ENCODE data around the gene ZNF239. TPM values are rescaled to one million over a fixed set of nuclear protein-coding genes. Genes with fewer than 3 reads are reported as not detected.
"Not testable (repeated sequence)": the region's sequence is repeated elsewhere in the genome, so short reads cannot be mapped to it uniquely, and the experiment has no call there.

The ZNF239 gene
- total RNA-seq, 8 experiments from 2014 or later = 3.3 to 13.2 (median 6.3) TPM

GRCh38 chr10:43570971-43571370 lies 3.4 kb downstream of the ZNF239 start:
- 17 to 100% (median 86%) methylated on average over 1 of the region's 1 CpG; no CpG with 5 or more reads in 5 of the 10 experiments for WGBS, 10 experiments
- no peak for ATAC-seq (replicated peaks in 6 of 8)
- in situ Hi-C loops (cut with MboI; ENCODE audit: low pct_unique_long_range_greater_than_20kb in 2 of 9, low sequenced_read_pairs in 9 of 9, unreplicated experiment in 9 of 9) = no loop called here
- H3K4me1 ChIP-seq (replicated peaks in 1 of 2) = peaks cover 0 to 13% of the 10 kb centered on the region in 2 donors
- no peak overlapping the region for H3K4me3 ChIP-seq
- no peak overlapping the region for H3K27ac ChIP-seq

DNA sequence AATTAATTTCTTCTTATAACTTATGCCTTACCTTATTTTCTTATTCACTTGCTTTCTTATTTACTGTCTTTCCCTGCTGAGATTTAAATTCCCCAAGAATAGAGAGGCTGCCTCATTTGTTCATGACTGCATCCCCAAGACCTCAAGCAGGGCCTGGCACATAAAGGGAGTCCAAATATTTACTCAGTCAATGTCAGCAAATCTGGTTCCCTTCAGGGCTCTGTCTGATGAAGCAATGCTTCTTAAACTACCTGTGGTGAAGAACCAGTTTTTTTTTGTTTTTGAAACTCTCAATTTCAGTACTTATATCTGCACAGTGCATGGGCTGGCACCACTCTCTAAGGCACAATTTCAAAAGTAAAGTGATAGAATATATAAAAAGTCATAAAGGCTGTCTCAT lies 4.7 kb downstream of the ZNF239 start:
- no peak overlapping the region for H3K4me3 ChIP-seq
- peaks cover 0 to 13% of the 10 kb centered on the region in 2 donors for H3K4me1 ChIP-seq (replicated peaks in 1 of 2)
- no peak for ATAC-seq (replicated peaks in 6 of 8)
- H3K27ac ChIP-seq = no peak overlapping the region
- in situ Hi-C loops (cut with MboI; ENCODE audit: low pct_unique_long_range_greater_than_20kb in 2 of 9, low sequenced_read_pairs in 9 of 9, unreplicated experiment in 9 of 9) = no loop called here

DNA sequence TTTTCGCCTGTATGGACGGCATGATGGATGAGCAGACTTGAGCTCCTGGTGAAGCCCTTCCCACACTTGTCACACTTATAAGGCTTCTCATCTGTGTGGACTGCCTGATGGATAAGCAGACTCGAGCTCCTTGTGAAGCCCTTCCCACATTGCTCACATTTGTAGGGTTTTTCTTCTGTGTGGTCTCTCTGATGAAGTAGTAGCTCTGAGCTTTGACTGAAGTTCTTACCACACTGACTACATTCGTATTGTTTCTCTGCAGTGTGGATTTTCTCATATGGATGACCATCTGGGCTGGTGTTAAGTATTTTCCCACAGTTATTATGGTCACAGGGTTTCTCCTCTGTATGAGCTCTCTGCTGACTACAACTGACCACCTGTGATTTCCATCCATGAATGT lies 17.2 kb downstream of the ZNF239 start:
- ATAC-seq (replicated peaks in 6 of 8) = no peak
- H3K4me1 ChIP-seq (replicated peaks in 1 of 2) = no peaks in the 10 kb centered on the region
- 0 to 100% (median 90%) methylated on average over 1 to 4 of the region's 4 CpGs; no CpG with 5 or more reads in 5 of the 10 experiments for WGBS, 10 experiments

DNA sequence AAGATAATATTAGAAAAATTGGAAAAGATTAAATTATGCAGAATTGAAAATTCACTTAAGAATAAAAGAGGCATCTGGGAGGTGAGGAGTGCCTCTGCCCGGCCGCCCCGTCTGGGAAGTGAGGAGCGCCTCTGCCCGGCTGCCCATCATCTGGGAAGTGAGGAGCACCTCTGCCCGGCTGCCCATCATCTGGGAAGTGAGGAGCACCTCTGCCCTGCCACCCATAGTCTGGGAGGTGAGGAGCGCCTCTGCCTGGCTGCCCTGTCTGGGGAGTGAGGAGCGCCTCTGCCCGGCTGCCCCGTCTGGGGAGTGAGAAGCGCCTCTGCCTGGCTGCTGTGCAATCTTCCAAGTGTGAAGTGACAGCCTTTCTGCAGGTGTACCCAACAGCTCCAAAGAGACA lies 30.7 kb downstream of the ZNF239 start:
- 70 to 100% methylated on average over 2 of the region's 11 CpGs; no CpG with 5 or more reads in 8 of the 10 experiments for WGBS, 10 experiments
- ATAC-seq (replicated peaks in 6 of 8); H3K4me3 ChIP-seq; H3K4me1 ChIP-seq (replicated peaks in 1 of 2); in situ Hi-C loops (cut with MboI; ENCODE audit: low pct_unique_long_range_greater_than_20kb in 2 of 9, low sequenced_read_pairs in 9 of 9, unreplicated experiment in 9 of 9); H3K27ac ChIP-seq: not testable (repeated sequence)

More for the DNA sequence above, 17.2 kb downstream of the ZNF239 start:
- in situ Hi-C loops (cut with MboI; ENCODE audit: low pct_unique_long_range_greater_than_20kb in 2 of 9, low sequenced_read_pairs in 9 of 9, unreplicated experiment in 9 of 9) = no loop called here
- Histone ChIP-seq H3K27ac (no peak overlapping the region), H3K4me3 (no peak overlapping the region)

DNA sequence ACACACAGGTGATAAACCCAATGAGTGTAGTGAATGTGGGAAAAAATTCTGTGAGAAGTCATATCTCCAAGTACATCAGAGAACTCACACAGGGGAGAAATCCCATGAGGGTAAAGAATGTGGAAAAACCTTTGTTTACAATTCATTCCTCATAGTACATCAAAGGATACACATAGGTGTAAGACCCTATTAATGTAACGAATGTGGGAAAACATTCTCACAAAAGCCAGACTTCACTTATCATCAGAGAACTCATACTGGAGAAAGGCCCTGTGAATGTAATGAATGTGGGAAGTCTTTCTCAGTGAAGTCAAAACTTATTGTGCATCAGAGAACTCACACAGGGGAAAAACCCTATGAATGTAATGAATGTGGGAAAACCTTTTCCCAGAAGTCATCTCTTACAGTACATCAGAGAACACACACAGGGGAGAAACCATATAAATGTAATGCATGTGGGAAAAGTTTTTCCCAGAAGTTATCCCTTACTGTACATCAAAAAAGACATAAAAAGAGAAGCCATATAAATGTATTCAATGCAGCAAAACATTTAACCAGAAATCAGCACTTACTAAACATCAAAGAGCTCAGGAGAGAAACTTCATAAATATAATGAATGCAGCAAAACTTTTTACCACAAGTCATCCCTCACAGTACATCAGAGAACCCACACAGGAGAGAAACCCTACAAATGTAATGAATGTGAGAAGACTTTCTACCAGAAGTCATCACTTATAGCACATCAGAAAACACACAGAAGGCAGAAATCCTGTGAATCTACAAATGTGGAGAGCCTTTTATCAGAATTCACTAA lies 49.8 kb downstream of the ZNF239 start:
- no peak for ATAC-seq (replicated peaks in 6 of 8)
- Histone ChIP-seq H3K4me1 (replicated peaks in 1 of 2) (no peaks in the 10 kb centered on the region), H3K27ac (no peak overlapping the region), H3K4me3 (no peak overlapping the region)
- 0 to 63% (median 42%) methylated on average over 1 of the region's 1 CpG; no CpG with 5 or more reads in 1 of the 10 experiments for WGBS, 10 experiments
- in situ Hi-C loops (cut with MboI; ENCODE audit: low pct_unique_long_range_greater_than_20kb in 2 of 9, low sequenced_read_pairs in 9 of 9, unreplicated experiment in 9 of 9) = no loop called here

Other genes starting within 250 kb of the ZNF239 start
- under 1 TPM in 1 of 8 experiments, not detected in 7; 0.29 TPM for gene FXYD4, start 203.0 kb downstream of the ZNF239 start, total RNA-seq
- 100 to 1,000 TPM in 5 of 8 experiments, 10 to 100 TPM in 3; 60.5 to 204 (median 122) TPM for gene HNRNPF, start 165.4 kb downstream of the ZNF239 start, total RNA-seq
- gene ZNF487, start 137.5 kb downstream of the ZNF239 start, total RNA-seq = 10 to 100 TPM in 1 of 8 experiments, 1 to 10 TPM in 7; 2.5 to 34.0 (median 3.8) TPM
- 1 to 10 TPM; 3.0 to 7.5 (median 5.7) TPM for gene ZNF485, start 31.8 kb upstream of the ZNF239 start, total RNA-seq
- 10 to 100 TPM; 29.8 to 49.5 (median 38.2) TPM for gene ZNF32, start 74.3 kb upstream of the ZNF239 start, total RNA-seq

Measured in motor neuron (in vitro differentiated cells).